C4-2B (cell line): ENCODE measurements around the gene PATJ.
A peak's percentile ranks its signal among the peaks of the same experiment; 100 is the strongest.

ENCODE experiments used
- H3K27ac ChIP-seq: fragments of 450-650 bp; 2 replicates; pipeline ENCODE4 v1.5.1; 2017
- CTCF ChIP-seq: fragments of 450-650 bp; conservative IDR thresholded peaks from 2 replicates; pipeline ENCODE4 v1.5.1; 2017; ENCODE audit warnings: mild to moderate bottlenecking
- ZFX ChIP-seq: fragments of 450-650 bp; IDR thresholded peaks from 2 replicates; pipeline ENCODE4 v1.6.1; 2017

PATJ gene

GRCh38 chr1:61904354-61904753 lies 162.1 kb downstream of the PATJ start:
- TF ChIP-seq CTCF (no peak), ZFX (no peak)
- no peak overlapping the region for H3K27ac ChIP-seq

GRCh38 chr1:61907102-61907501 lies 164.8 kb downstream of the PATJ start:
- TF ChIP-seq ZFX (no peak), CTCF (no peak)
- H3K27ac ChIP-seq, result no peak overlapping the region

- TF ChIP-seq ZFX, result no peak
- no peak for TF ChIP-seq CTCF
- no peak overlapping the region for H3K27ac ChIP-seq
These were observed 167.8 kb downstream of the PATJ start for GRCh38 chr1:61910035-61910434.

GRCh38 chr1:61914823-61915482 lies 172.7 kb downstream of the PATJ start:
- TF ChIP-seq ZFX (no peak), CTCF (no peak)
- no peak overlapping the region for H3K27ac ChIP-seq

- H3K27ac ChIP-seq, result no peak overlapping the region
- peak; percentile 32 for TF ChIP-seq CTCF
- TF ChIP-seq ZFX, result no peak
These were observed 179.2 kb downstream of the PATJ start for GRCh38 chr1:61921435-61921834.

GRCh38 chr1:61922950-61923480 lies 180.7 kb downstream of the PATJ start:
- H3K27ac ChIP-seq, result no peak overlapping the region
- no peak for TF ChIP-seq ZFX
- no peak for TF ChIP-seq CTCF

GRCh38 chr1:61925591-61926298 lies 183.5 kb downstream of the PATJ start:
- no peak overlapping the region for H3K27ac ChIP-seq
- TF ChIP-seq CTCF (no peak), ZFX (no peak)
